GM18517 (cell line): ENCODE results near the gene CTIF.
A peak's percentile ranks its signal among the peaks of the same experiment; 100 is the strongest.
"Not testable (repeated sequence)": the region's sequence is repeated elsewhere in the genome, so short reads cannot be mapped to it uniquely, and the experiment has no call there.

Source experiments
- ATAC-seq: cut with Tn5 transposase; IDR thresholded peaks from one replicate; pipeline ENCODE4 v1.9.1; 2021; ENCODE audit warnings: mild to moderate bottlenecking, moderate library complexity; ENCODE audit not compliant: unreplicated experiment

CTIF gene

GRCh38 chr18:48538531-48539405 lies at the start of gene CTIF:
TSS of gene CTIF (plus strand) at chr18:48539031. CDS start at chr18:48619566, 80,535 bp downstream.
- ATAC-seq = peak; percentile 63

- no peak for ATAC-seq
Measured at GRCh38 chr18:48490641-48491293, 48.1 kb upstream of the CTIF start.

GRCh38 chr18:48492880-48493279 lies 46.0 kb upstream of the CTIF start:
- ATAC-seq = no peak

- ATAC-seq = no peak
Measured at GRCh38 chr18:48493434-48494230, 45.2 kb upstream of the CTIF start.

GRCh38 chr18:48497863-48498262 lies 41.0 kb upstream of the CTIF start:
- no peak for ATAC-seq

GRCh38 chr18:48500517-48500916 lies 38.3 kb upstream of the CTIF start:
- no peak for ATAC-seq

GRCh38 chr18:48502906-48503305 lies 35.9 kb upstream of the CTIF start:
- ATAC-seq = no peak

GRCh38 chr18:48504819-48505218 lies 34.0 kb upstream of the CTIF start:
- ATAC-seq = no peak

GRCh38 chr18:48506983-48507568 lies 31.8 kb upstream of the CTIF start:
- not testable (repeated sequence) for ATAC-seq

GRCh38 chr18:48512498-48512897 lies 26.3 kb upstream of the CTIF start:
- ATAC-seq = not testable (repeated sequence)

GRCh38 chr18:48514786-48515185 lies 24.0 kb upstream of the CTIF start:
- no peak for ATAC-seq

- no peak for ATAC-seq
Measured at GRCh38 chr18:48517048-48517447, 21.8 kb upstream of the CTIF start.

GRCh38 chr18:48519431-48520100 lies 19.3 kb upstream of the CTIF start:
- no peak for ATAC-seq

- no peak for ATAC-seq
Measured at GRCh38 chr18:48521723-48522122, 17.1 kb upstream of the CTIF start.

GRCh38 chr18:48525671-48526070 lies 13.2 kb upstream of the CTIF start:
- no peak for ATAC-seq

GRCh38 chr18:48527461-48527860 lies 11.4 kb upstream of the CTIF start:
- no peak for ATAC-seq

- ATAC-seq = no peak
Measured at GRCh38 chr18:48528861-48529260, 10.0 kb upstream of the CTIF start.

- ATAC-seq = no peak
Measured at GRCh38 chr18:48529796-48530195, 9.0 kb upstream of the CTIF start.

- no peak for ATAC-seq
Measured at GRCh38 chr18:48530399-48531081, 8.3 kb upstream of the CTIF start.

- ATAC-seq = no peak
Measured at GRCh38 chr18:48531082-48531403, 7.8 kb upstream of the CTIF start.
